H1 (cell line): ENCODE data around the gene PKNOX1.
"Not testable (repeated sequence)": the region's sequence is repeated elsewhere in the genome, so short reads cannot be mapped to it uniquely, and the experiment has no call there.

Experiments used
- BRCA1 ChIP-seq: IDR thresholded peaks from 2 replicates; pipeline ENCODE4 v1.6.1; 2012; ENCODE audit warnings: low read depth, low read length, improper control_type of control experiment
- CEBPB ChIP-seq: IDR thresholded peaks from 2 replicates; pipeline ENCODE4 v1.6.1; 2012; ENCODE audit warnings: low read depth, low read length
- CTCF ChIP-seq, 3 experiments: IDR thresholded peaks; 1 replicate in 2 of 3; 2 replicates in 1 of 3; pipeline versions ENCODE4 v1.5.1 to v1.6.1; 2011; ENCODE audit warnings: low read length in 3 of 3, mild to moderate bottlenecking in 3 of 3, inconsistent platforms in 2 of 3, low read depth in 1 of 3, moderate library complexity in 1 of 3; ENCODE audit not compliant: insufficient read depth in 1 of 3; ENCODE audit errors: control extremely low read depth in 1 of 3
- EGR1 ChIP-seq: IDR thresholded peaks from 2 replicates; pipeline ENCODE4 v1.6.1; 2011; ENCODE audit warnings: low read depth, low read length, borderline replicate concordance
- GTF2F1 ChIP-seq: IDR thresholded peaks from 2 replicates; pipeline ENCODE4 v1.6.1; 2012; ENCODE audit warnings: low read depth, low read length, improper control_type of control experiment, borderline replicate concordance
- KDM1A ChIP-seq: fragments of 200-600, 300-600 bp; sonication (generic); IDR thresholded peaks from 2 replicates; pipeline ENCODE4 v1.7.1; 2016; ENCODE audit warnings: mild to moderate bottlenecking, low read length, borderline replicate concordance
- NRF1 ChIP-seq: IDR thresholded peaks from 2 replicates; pipeline ENCODE4 v1.6.1; 2011; ENCODE audit warnings: mild to moderate bottlenecking, low read depth, low read length, improper control_type of control experiment
- POLR2A ChIP-seq, 2 experiments: IDR thresholded peaks; 1 replicate in 1 of 2; 2 replicates in 1 of 2; pipeline ENCODE4 v1.6.1; 2011; ENCODE audit warnings: low read depth in 2 of 2, low read length in 2 of 2, mild to moderate bottlenecking in 2 of 2; ENCODE audit errors: control extremely low read depth in 1 of 2
- RAD21 ChIP-seq, 2 experiments: IDR thresholded peaks in 1 of 2; conservative IDR thresholded peaks in 1 of 2; 2 replicates each; pipeline ENCODE4 v1.6.1; 2011; ENCODE audit warnings: low read depth in 2 of 2, low read length in 2 of 2, improper control_type of control experiment in 1 of 2, inconsistent platforms in 1 of 2, mild to moderate bottlenecking in 1 of 2, moderate library complexity in 1 of 2
- RNF2 ChIP-seq: fragments of 200-900, 300-1000 bp; sonication (generic); IDR thresholded peaks from 2 replicates; pipeline ENCODE4 v1.7.1; 2016; ENCODE audit warnings: borderline replicate concordance, low read depth, mild to moderate bottlenecking, antibody characterized with exemption, low read length; ENCODE audit not compliant: poor library complexity, severe bottlenecking; ENCODE audit errors: missing control alignments
- SRF ChIP-seq: IDR thresholded peaks from 2 replicates; pipeline ENCODE4 v1.6.1; 2011; ENCODE audit warnings: mild to moderate bottlenecking, low read depth, low read length, moderate library complexity
- SUZ12 ChIP-seq: fragments of 200-600 bp; sonication (generic); IDR thresholded peaks from 2 replicates; pipeline ENCODE4 v1.6.1; 2012; ENCODE audit warnings: mild to moderate bottlenecking, inconsistent platforms, low read length, moderate library complexity, mixed read lengths
- TBP ChIP-seq: IDR thresholded peaks from 2 replicates; pipeline ENCODE4 v1.6.1; 2011; ENCODE audit warnings: low read depth, low read length, improper control_type of control experiment
- ZNF274 ChIP-seq: IDR thresholded peaks from 2 replicates; pipeline ENCODE4 v1.7.0; 2012; ENCODE audit warnings: low read length, borderline replicate concordance; ENCODE audit errors: extremely low read depth

DNA sequence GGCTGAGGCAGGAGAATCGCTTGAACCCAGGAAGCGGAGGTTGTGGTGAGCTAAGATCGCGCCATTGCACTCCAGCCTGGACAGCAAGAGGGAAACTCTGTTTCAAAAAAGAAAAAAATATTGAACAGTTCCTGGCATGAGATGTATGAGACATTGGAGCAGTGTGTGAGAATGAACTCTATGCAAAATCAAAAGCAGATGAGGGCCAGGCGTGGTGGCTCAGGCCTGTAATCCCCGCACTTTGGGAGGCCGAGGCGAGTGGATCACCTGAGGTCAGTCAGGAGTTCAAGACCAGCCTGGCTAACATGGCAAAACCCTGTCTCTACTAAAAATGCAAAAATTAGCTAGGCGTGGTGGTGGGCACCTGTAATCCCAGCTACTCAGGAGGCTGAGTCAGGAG lies 6.7 kb upstream of the PKNOX1 start:
- not testable (repeated sequence) for TF ChIP-seq ZNF274; EGR1; RAD21 (IDR thresholded peaks at IDR 0.05 in 1 of 2, conservative IDR thresholded peaks at IDR 0.05 in 1 of 2; ENCODE audit: low read depth in 2 of 2, low read length in 2 of 2); SRF; TBP; CTCF (IDR thresholded peaks at IDR 0.05; ENCODE audit: control extremely low read depth in 1 of 3, insufficient read depth in 1 of 3, low read depth in 1 of 3, low read length in 3 of 3); KDM1A; POLR2A (IDR thresholded peaks at IDR 0.05; ENCODE audit: control extremely low read depth in 1 of 2, low read depth in 2 of 2, low read length in 2 of 2); CEBPB; NRF1; GTF2F1; SUZ12; BRCA1; RNF2
